Renal cortical epithelial cell (primary cell): Measurements from ENCODE around the gene CD19. TPM values are rescaled to one million over a fixed set of nuclear protein-coding genes. Genes with fewer than 3 reads are reported as not detected.
"Not testable (repeated sequence)": the region's sequence is repeated elsewhere in the genome, so short reads cannot be mapped to it uniquely, and the experiment has no call there.

Experiments used
- DNase-seq: peaks from one replicate; pipeline ENCODE4 v3.0.0-alpha.2; 2011; ENCODE audit warnings: low read depth
- total RNA-seq: library from RNA; depleted of rRNA; stranded (reverse); fragments of >200 nt; gene quantifications from 2 replicates; pipeline ENCODE4 v1.2.3, GENCODE V29; 2014

CD19 gene
- total RNA-seq, result not detected in 2 replicates

DNA sequence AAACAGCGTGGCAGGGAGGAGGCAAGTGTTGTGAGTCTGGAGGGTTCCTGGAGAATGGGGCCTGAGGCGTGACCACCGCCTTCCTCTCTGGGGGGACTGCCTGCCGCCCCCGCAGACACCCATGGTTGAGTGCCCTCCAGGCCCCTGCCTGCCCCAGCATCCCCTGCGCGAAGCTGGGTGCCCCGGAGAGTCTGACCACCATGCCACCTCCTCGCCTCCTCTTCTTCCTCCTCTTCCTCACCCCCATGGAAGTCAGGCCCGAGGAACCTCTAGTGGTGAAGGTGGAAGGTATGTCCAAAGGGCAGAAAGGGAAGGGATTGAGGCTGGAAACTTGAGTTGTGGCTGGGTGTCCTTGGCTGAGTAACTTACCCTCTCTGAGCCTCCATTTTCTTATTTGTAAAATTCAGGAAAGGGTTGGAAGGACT, at the start of gene CD19:
Gene CD19, plus strand, starts transcription at position 171 of the 425 bp plus-strand sequence. Its CDS starts 30 bp downstream, at position 201.
- DNase-seq, result no peak

DNA sequence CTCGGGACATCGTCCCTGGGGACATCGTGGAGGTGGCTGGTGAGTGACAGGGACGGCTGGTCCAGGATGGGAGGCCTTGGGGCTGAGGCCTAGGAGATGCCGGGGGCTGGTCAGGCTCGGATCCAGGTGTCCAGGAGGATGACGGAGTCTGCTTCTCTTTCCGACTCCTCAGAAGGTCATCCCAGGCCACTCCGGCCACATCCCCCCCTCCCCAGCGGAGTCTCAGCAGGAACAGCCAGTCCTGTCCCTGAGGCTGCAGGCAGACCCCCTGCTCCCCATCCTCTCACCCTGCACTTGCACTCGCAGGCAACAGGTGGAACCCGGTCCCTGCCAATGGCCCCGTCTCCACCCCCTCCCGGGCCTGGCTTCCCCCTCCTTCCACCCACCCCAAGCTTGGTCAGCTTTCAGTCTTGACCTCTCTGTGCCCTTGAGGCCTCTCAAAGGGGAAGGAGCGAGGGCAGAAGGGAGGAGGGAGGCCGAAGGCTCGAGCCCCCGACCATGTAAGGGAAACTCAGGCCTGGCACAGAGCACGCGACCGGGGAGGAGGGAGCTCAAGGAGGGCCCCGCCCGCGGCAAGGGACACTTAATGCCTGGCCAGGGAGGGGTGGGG, 49.1 kb upstream of the CD19 start:
- DNase-seq, result no peak

DNA sequence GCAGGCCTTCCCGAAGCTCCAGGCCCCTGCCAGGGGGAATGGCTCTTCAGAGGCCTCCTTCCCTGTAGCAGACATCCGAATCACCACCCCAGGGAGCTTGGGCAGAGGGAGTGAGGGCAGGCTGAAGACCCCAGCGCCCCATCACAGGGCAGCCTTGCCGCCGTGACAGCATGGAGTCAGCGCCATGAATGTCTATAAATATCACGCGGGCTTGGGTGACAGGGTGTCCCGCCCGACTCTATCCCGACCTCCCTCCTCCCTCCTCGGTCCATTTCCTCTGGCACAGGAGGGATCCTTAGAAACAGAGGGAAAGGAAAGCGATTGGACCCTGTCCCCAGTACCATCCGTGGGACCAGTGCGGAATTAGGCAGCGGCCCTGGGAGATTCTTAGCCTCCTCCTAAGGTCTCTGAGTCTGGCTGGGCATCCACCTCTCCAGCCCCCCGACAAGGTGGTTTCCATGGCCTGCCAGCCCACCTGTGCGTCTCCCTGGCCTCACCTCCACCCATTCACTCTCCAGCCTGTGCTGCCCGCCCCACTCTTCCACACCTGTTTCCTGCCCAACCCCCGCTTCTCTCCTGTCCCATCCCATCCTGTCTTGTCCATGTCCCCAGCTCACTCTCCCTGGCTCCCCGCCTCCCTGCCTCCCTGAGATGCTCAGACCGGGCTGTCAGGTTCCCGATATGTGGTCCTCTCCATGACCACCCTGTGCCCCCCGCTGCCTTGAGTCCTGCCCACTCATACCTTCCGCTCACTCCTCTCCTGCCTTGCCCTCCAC, 48.4 kb upstream of the CD19 start:
- no peak for DNase-seq

DNA sequence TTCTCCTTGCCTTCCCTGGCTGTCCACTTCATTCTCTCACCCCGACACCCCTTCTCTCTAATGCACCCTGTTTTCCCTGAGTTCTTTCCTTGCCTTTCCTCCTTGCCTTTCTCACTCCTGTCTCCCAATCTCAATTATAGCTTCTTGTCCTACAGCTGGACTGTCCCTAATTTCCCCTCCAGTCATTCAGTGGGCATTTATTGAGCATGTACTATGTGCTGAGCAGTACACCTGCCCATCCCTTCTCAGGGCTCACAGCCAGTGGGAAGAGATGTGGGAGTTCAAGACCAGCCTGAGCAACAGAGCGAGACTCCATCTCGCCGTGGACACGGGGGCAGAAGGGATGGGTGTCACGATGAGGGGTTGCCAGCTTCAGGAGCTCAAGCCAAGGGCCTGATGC, 47.7 kb upstream of the CD19 start:
- DNase-seq, result no peak

DNA sequence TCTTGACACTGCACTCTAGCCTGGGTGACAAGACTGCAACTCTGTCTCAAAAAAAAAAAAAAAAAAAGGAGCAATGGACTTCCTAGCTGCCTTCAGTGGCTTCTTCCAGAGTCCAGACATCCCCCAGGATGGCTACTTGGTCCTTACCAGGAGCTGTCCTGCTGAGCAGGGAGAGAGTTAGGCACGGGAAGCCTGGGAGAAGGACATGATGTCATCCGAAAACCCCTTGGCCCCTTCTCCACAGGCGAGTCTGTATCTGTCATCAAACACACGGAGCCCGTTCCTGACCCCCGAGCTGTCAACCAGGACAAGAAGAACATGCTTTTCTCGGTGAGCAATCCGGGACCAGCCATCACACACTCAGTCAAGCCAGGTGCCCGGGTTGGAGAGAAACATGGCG, 44.8 kb upstream of the CD19 start:
- no peak for DNase-seq

DNA sequence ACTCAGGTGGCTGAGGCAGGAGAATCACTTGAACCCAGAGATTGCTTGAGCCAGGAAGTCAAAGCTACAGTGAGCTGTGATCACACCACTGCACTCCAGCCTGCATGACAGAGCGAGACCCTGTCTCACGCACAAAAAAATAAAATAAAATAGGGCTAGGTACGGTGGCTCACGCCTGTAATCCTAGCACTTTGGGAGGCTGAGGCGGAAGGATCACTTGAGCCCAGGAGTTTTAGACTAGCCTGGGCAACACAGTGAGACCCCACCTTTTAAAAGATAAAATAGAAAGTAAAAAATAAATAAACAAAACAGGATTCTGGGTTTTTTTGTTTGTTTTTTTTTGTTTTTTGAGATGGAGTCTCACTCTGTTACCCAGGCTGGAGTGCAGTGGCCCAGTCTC, 41.4 kb upstream of the CD19 start:
- DNase-seq, result not testable (repeated sequence)

DNA sequence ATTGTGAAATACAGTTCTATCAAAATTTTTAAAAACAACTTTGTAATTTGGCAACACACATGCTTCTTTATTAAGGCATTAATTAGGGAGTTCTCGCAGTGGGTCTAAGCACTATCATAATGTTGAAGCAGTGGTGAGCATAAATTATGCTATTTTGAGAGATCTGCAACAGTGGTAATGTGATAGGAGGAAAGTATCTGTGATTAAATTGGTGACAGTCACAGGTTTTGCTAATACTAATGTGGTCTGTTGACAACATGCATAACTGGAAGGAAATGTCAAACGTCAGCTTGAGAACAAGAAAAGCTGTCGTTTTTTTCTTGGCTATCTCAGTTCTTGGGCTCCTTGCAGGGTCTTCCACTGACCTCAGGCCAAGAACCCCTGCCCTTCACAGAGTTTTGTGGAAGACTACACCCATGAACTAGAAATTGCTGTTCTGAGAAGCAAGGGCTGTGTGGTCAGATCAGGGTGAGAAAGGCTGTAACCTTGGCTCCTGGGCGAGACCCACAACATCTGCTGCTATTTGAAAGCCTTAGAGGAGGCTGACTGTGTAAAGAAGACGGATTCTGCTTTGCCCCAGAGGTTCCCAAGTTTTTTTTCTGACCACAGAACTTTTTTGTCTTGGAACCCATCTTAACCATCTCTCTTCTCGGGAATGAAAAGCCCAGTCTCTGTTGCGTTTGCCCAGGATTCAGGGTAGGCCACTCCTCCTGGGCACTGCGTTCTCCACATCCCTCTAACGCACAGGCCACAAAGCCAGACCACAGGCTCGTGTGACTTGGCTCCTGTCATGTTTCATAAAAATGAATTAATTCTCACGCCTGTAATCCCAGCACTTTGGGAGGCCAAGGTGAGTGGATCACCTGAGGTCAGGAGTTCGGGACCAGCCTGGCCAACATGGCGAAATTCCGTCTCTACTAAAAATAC, 39.5 kb upstream of the CD19 start:
- DNase-seq, result no peak

DNA sequence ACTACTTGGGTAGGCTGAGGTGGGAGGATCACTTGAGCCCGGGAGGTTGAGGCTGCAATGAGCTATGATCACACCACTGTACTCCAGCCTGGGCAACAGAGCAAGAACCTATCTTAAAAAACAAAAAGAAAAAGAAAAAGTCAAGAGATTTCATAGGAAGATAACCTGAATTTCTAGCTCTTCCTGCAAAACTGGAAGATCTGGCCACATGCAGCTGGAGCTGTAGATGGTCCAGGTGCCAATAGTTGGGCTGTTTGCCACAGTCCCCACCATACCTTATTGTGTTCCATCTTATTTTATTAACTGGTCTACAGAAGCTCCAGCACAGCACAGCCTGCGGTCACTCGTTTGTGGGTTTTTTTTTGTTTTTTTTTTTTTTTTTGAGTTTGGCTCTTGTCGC, 38.5 kb upstream of the CD19 start:
- DNase-seq, result no peak

DNA sequence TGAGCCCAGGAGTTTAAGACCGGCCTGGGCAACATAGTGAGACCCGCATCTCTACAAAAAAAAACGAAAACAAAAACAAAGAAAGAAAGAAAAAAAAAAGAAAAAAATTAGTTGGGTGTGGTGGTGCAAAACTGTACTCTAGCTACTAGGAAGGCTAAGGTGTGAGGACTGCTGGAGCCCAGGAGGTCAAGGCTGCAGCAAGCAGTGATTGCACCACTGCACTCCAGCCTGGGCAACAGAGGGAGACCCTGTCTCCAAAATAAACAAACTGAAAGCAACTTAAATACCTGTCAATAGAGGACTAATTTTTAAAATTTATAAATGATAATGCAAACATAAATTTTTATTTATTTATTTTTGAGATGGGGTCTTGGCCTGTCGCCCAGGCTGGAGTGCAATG, 36.2 kb upstream of the CD19 start:
- DNase-seq, result no peak

DNA sequence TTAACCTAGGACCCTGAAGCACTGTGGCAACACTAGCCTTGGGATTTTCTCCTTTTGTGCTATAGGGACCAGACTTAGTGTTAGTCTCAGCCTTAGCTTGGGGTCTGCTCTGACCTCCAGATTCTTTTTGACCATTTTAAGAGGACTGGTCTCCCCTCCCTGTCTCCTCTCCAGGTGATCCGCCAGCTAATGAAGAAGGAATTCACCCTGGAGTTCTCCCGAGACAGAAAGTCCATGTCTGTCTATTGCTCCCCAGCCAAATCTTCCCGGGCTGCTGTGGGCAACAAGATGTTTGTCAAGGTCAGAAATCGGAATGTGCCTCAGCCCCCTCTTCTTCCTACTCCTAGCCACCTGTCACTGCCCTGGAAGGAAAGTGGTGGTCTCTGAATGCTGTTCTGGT, 33.9 kb upstream of the CD19 start:
- no peak for DNase-seq

DNA sequence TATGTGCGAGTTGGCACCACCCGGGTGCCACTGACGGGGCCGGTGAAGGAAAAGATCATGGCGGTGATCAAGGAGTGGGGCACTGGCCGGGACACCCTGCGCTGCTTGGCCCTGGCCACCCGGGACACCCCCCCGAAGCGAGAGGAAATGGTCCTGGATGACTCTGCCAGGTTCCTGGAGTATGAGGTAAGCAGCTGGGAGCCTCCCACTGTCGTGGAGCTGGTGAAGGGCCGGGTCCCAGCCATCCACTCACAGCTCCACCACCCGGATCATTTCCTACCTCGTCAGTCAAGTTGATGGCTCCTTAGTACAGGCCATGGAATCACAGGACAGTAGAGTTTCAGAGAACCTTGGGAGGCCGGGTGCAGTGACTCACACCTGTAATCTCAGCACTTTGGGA, 33.5 kb upstream of the CD19 start:
- DNase-seq, result no peak

DNA sequence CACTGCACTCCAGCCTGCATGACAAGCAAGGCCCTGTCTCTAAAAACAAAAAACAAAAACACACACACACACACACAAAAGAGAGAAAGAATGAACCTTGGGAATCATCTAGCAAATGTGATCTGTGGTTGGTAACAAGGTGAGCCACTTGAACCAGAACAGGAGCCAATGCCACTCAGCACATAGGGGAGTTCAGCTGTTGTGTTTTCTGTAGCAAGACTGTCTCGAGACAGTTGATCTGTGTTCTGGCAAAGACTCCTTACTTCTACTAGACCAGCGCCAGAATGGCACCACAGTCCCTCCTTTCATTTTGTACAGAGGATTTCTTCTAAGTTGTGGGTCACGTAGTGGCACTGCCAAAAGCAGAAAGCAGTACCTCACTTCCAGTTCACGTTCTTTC, 32.8 kb upstream of the CD19 start:
- DNase-seq, result no peak

DNA sequence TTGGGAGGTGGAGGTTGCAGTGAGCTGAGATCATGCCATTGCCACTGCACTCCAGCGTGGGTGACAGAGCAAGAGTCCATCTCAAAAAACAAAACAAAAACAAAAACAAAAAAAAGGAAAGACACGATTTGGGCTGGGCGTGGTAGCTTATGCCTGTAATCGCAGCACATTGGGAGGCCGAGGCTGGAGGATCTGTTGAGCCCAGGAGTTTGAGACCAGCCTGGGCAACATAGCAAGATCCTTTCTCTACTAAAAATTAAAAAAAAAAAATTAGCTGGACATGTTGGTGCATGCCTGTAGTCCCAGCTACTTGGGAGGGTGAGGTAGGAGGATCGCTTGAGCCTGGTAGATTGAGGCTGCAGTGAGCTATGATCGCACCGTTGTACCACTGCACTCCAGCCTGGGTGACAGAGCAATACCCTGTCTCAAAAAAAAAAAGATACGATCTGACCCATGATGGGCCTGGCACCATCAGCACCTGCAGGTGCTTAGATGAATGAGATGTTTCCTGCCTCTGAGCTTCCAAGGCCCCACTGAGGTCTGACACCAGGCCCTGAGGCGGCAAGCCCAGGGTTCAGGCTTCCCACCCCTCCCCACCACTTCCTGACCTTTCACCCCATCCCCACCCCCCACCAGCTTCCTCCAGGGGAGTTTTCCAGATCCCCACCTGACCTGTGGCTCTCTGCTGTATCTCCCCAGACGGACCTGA, 31.7 kb upstream of the CD19 start:
- no peak for DNase-seq

DNA sequence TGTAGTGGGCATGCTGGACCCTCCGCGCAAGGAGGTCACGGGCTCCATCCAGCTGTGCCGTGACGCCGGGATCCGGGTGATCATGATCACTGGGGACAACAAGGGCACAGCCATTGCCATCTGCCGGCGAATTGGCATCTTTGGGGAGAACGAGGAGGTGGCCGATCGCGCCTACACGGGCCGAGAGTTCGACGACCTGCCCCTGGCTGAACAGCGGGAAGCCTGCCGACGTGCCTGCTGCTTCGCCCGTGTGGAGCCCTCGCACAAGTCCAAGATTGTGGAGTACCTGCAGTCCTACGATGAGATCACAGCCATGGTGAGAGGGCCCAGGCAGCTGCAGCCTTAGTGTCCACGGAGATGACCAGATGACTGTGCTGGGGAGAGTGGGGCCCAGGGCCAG, 31.2 kb upstream of the CD19 start:
- no peak for DNase-seq

DNA sequence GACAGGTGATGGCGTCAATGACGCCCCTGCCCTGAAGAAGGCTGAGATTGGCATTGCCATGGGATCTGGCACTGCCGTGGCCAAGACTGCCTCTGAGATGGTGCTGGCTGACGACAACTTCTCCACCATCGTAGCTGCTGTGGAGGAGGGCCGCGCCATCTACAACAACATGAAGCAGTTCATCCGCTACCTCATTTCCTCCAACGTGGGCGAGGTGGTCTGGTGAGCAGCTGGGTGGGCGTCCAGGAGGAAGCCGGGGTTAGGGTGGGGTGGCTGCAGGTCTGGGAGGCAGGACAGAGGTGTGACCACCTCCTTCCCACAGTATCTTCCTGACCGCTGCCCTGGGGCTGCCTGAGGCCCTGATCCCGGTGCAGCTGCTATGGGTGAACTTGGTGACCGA, 29.9 kb upstream of the CD19 start:
- no peak for DNase-seq

DNA sequence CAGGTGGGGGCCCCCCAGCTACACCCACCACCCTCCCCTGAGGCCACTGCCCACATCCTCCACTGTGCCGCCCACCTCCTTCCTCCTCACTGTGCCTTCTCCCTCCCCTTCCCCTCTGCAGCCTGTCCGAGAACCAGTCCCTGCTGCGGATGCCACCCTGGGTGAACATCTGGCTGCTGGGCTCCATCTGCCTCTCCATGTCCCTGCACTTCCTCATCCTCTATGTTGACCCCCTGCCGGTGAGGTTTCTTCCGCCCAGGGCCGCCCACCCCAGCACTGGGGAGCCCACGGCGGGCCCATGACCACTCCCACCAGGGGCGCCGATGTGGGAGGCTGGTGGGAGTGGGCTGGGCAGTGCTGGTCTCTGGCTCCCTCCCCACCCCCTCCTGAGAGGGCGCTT, 28.9 kb upstream of the CD19 start:
- DNase-seq, result no peak

DNA sequence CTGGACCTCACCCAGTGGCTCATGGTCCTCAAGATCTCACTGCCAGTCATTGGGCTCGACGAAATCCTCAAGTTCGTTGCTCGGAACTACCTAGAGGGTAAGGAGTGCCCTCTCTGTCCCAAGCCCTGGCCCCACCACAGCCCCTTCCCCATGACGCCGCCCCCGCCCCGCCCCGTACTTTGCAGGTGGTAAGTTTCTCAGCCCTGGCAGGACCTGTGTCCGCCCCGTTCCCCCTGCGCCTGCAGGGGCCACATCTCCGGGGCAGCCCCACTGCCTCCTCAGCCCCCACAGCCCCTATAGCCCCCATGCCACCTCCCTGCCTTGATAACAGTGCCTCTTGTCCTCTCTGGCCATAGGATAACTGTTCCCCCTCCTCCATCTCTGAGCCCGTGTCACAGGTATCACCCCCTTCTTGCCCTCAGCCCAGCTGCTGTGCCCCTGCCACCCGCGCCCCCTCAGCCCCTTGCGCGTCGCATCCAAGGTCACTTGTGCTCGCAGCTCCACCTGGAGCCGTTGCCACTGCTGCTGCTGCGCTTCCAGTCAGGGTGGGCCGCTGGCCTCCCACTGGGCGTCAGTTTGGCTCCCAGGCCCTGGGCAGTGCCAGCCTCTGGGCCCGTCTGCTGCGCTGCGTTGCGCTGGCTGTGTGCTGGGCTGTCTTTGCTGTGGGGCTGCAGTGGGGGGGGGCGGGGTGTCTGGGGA, 28.3 kb upstream of the CD19 start:
- DNase-seq, result no peak

DNA sequence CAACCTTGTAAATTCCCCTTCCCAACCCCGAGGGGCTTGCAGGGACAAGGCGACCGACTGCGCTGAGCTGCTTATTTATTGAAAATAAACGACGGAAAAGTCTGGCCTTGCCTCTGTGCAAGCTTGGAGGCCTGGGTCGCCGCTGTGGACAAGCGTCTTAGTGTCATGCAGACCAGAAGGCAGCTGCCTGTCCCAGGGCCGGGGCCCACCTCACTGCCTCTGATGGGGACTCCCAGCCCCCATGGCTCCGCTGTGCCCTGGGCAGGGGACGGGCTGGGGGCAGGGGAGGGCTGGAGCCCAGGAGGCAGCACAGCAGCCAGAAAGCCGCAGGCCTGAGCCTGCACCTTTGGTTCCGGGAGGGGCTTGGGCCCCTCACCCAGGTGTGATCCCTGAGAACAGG, 27.4 kb upstream of the CD19 start:
- no peak for DNase-seq

DNA sequence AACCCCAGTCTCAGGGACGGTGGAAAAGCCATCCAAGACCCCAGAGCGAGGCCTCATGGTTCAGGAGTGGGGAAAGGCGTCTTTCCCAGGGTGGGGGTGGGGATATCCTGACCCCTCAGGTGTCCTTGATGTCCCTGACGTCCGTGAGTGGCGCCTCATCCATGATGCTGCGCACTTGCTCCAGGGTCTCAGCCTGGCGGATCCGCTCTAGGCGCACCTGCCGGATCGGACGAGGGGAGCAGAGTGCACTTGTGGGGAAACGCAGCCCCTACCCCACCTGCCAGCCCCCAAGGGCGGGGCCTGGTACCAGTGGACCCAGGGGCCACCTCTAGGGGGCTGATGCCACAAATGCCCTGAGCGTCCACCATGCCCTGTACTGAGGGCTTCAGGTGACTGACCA, 26.9 kb upstream of the CD19 start:
- DNase-seq, result no peak

DNA sequence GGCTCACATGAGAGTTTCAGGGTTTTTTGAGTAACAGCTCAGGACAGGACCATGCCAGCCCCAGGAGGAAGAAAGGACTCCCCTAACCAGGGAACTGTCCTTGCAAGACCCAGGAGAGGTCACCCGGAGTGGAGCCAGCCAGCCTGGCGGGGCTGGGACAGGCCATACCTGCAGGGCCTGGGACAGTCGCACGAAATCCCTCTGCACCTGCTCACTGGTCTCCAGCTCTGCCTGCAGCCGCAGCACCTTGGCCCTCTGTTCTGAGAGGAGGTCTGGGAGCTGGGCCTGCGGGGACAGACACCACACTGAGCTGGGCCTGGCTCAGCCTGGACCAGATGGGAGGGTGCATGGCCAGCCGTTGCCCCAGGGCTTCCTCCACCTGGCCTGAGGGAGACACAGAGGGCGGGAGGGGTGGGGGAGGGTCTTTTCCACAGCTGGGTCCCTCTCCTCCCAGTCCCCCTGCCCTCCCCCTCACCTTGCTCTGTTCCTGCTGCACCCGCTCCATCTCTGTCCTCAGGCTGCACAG, 26.5 kb upstream of the CD19 start:
- DNase-seq, result no peak

DNA sequence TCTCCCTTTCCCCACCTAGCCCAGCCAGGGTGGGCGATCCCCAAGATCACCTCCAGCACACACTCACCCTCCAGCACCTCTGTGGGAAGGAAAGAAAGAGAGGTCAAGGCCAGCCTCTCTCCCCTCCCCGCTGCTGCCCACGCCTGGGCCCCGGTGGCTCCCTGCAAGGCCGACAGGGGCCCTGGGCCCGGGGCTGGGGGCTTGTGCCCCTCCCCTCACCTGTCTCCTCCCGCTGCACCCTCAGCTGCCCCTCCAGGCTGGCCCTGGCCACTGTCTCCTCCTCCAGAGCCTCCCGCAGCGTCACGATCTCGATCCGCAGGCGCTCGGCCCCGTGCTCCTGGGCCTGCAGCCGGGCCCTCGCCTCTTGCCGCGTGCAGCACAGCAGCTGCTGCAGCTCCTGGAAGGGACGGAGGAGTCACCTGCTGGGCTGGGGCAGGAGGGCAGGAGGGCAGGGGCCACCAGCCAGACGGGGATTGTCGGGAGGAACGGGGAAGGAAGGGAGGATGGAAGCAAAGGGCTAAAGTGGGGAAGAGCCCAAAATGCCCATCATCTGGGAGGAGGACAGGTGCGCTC, 25.9 kb upstream of the CD19 start:
- DNase-seq, result no peak
